CD4-positive, alpha-beta T cell treated with Interleukin-17A for 1 hour (primary cell): ENCODE measurements around the gene GPR55.
A peak's percentile ranks its signal among the peaks of the same experiment; 100 is the strongest.
"Not testable (repeated sequence)": the region's sequence is repeated elsewhere in the genome, so short reads cannot be mapped to it uniquely, and the experiment has no call there.

Experiments used
- DNase-seq: peaks from one replicate; pipeline ENCODE4 v3.0.0-alpha.2; 2020

Gene GPR55, protein sequence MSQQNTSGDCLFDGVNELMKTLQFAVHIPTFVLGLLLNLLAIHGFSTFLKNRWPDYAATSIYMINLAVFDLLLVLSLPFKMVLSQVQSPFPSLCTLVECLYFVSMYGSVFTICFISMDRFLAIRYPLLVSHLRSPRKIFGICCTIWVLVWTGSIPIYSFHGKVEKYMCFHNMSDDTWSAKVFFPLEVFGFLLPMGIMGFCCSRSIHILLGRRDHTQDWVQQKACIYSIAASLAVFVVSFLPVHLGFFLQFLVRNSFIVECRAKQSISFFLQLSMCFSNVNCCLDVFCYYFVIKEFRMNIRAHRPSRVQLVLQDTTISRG

DNA sequence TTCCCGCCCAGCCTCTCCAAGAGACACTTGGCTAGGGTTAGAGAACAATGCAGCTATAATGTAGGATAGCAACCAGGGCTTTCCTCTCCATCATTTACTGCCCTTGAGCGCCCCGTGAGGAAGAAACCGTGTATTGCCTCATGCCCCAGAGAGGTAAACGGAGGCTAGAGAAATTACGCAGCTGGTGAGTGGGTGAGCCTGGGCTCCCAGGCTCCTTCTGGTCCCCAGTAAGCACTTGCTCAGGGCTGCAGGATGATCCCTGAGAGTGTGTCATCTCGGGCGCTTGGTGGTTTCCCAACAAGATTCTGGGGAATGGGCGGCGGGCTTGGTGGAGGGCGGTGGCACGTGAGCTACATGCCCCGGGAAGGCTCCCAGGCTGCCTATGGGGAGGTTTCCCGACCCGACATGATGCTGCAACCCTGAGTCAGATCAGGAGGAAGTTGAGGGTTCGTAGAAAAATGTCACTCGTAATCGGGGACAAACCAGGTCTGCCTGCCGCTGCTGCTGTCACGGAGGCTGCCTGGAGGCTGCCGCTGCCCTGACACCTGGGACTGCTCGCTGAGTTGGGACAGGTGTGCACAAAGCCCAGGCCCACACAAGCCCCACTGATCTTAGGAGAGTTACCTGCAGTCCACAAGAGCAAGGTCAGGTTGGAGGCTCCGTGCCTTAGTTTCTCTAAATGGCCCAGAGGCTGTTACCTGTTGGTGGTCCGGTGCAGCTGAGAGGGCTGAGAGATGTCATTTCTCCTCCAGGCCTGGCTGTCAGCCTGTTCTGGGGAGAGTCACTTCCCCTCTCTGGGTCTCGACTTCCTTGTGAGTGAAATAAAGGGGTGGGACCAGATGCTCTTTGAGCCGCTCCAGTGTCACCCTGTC is at the start of gene GPR55:
Gene GPR55 (minus strand): TSS at position 773 of the 872 bp plus-strand sequence. CDS start 14,280 bp downstream, outside the sequence.
- DNase-seq = peak; percentile 59

DNA sequence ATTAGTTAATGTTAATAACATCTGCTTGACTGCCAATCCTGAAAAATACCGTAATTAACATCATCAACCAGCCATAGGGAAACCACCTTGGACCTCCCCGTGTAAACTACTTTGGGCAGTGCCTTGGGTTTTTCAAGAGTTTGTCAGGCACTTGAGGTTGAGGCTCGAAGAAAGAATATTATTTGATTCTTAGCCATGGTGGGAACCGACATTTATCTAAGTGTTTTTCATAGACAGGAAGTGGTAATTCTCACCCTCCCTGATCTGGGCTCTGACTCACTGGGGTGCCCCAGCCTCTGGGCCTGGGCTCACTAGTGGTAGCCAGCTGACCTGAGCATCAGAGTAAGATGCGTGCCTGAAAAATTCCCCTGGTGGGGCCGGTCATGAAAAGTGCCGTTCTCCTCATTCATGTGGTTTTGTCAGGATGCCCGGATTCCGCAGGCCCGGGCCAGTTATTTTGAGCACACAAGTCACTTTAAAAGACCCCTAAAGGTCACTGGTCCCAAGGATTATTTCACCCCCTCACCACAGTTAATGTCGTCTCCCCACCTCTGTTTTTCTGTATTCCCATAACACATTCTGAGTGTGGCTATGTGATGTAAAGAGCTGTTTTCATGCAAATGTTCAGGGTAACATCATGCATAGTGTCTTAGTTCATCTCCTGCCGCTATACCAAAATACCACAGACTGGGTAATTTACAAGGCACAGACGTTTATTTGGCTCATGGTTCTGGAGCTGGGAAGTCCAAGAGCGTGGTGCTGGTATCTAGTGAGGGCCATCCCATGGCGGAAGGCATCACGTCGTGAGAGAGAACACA is 49.3 kb upstream of the GPR55 start:
- DNase-seq = peak; percentile 90

DNA sequence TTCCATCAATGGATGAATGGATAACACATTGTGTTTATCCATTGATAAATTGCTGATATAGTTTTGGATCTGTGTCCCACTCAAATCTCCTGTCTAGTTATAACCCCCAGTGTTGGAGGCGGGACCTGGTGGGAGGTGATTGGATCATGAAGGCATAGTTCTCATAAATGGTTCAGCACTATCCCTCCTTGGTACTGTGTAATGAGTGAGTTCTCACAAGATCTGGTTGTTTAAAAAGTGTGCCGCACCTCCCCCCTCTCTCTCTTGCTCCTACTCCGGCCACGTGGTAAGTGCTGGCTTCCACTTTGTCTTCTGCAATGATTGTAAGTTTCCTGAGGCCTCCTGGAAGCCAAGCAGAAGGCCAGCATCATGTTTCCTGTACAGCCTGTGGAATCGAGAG is 47.0 kb upstream of the GPR55 start:
- no peak for DNase-seq

DNA sequence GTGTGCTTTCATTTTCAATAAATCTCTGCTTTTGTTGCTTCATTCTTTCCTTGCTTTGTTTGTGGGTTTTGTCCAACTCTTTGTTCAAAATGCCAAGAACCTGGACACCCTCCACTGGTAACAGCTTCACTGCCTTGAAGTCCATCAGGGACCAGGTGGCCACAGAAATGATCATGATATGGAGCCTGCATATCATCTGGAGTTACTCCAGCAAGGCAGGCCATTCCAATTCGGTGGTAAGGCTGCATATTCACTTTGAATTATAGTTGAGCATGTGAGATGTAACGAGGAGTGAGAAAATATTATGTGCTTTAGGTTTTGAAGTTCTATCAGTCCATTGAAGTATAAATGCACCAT is 44.6 kb upstream of the GPR55 start:
- DNase-seq = no peak

DNA sequence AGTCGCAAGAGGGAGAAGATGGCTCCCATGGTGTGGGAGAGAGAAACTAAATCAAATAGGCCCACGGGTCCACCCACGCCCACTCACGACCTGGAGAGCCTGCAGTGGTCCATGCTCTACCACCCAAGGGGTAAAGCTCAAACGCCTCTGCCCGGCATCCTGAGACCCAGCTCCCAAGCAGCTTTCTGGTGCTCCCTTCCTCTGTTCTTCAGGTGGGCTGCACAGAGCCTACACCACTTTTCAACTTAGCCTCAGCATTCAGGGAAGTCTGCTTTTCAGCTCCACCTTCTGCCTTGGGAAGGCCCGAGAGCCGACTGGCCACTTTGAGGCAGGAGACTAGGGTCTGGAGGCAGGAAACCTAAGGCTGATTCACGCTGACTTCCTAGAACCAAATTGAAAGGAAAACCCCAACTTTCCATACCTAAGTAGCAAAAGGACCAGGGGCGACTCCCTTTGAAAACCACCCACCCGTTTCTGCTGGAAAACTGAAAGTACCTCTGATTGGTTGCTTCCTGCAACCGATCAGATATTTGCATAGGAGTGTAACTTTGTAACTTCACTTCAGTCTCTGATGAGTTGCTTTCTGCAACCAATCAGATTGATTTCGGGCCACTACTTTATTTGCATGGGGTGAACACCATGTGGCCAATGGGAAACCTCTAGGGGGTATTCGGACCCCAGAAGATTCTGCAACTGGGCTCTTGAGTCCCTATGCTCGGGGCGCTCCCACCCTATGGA is 44.0 kb upstream of the GPR55 start:
- DNase-seq = peak; percentile 9

DNA sequence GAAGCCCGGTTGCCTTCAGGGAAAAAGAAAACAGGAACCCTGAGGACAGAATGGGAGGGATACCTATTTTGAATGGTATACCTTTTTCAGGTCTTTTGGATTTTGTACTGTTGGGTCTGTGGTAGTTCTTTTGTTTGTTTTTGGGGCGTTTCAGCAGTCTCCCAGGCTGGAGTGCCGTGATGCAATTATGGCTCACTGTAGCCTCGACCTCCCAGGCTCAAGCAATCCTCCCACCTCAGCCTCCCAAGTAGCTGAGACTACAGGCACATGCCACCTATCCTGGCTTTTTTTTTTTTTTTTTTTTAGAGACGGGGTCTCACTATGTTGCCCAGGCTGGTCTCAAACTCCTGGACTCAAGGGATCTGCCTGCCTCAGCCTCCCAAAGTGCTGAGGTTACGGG is 43.3 kb upstream of the GPR55 start:
- DNase-seq = not testable (repeated sequence)

DNA sequence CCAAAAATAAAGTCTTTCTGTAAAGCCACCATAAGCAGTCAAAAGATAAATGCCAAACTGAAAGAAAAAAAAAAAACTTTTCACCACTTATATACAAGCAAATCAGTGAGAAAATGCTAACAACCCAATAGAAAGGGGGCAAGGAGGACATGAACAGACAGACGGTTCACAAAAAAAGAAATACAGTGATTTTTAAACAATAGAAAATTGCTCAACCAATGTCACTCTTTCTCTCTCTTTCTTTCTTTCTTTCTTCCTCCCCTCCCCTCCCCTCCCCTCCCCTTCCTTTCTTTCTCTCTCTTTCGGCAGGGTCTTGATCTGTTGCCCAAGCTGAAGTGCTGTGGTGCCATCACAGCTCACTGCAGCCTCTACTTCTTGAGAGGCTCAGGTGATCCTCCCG is 42.1 kb upstream of the GPR55 start:
- no peak for DNase-seq

DNA sequence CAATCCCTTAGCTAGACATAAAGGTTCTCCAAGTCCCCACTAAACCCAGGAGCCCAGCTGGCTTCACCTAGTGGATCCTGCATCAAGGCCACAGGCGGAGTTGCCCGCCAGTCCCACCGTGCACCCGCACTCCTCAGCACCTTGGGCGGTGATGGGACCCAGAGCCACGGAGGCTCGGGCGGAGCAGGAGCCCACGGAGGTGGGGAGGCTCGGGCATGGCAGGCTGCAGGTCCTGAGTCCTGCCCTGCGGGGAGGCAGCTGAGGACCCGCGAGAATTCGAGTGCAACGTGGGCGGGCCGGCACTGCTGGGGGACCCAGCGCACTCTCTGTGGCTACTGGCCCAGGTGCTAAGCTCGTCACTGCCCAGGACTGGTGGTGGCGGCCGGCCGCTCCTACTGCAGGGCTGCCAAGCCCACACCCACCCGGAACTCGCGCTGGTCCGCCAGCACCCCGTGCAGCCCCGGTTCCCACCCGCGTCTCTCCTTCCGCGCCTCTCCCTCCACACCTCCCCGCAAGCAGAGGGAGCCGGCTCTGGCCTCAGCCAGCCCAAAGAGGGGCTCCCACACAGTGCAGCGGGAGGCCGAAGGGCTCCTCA is 39.2 kb upstream of the GPR55 start:
- no peak for DNase-seq

DNA sequence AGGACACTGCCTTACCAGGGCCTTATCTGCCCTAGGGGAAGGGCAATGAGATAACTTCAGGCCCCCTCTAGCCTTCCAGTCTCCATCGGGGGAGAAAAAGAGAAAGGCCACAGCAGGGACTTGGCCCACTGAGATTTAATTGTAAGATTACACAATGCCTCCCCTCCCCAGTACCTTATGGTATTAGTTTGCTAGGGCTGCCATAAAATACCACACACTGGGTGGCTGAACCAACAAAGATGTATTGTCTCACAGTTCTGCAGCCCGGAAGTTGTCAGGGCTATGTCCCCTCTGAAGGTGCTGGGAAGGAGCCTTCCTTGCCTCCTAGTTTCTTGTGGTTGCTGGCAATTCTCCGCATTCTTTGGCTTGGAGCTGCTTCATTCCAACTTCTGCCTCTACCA is 36.0 kb upstream of the GPR55 start:
- DNase-seq = no peak

DNA sequence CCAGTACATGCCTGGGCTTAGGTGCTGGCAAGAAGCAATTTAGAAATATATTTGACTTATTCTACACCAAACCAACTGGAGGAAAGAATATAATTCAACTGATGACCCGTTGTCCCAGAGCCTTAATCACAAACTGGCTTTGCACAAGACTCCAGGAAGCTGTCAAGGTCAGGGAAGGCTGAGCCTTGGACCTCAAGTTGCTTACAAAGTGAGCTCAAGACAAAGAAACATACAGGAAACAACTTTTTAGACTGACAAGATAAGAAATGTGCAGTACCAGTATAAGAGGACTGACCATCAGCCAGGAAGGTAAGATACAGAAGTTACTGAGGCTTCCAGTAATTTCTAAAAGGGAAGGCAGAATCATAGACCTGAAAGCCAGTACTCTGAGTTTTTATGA is 35.0 kb upstream of the GPR55 start:
- no peak for DNase-seq

DNA sequence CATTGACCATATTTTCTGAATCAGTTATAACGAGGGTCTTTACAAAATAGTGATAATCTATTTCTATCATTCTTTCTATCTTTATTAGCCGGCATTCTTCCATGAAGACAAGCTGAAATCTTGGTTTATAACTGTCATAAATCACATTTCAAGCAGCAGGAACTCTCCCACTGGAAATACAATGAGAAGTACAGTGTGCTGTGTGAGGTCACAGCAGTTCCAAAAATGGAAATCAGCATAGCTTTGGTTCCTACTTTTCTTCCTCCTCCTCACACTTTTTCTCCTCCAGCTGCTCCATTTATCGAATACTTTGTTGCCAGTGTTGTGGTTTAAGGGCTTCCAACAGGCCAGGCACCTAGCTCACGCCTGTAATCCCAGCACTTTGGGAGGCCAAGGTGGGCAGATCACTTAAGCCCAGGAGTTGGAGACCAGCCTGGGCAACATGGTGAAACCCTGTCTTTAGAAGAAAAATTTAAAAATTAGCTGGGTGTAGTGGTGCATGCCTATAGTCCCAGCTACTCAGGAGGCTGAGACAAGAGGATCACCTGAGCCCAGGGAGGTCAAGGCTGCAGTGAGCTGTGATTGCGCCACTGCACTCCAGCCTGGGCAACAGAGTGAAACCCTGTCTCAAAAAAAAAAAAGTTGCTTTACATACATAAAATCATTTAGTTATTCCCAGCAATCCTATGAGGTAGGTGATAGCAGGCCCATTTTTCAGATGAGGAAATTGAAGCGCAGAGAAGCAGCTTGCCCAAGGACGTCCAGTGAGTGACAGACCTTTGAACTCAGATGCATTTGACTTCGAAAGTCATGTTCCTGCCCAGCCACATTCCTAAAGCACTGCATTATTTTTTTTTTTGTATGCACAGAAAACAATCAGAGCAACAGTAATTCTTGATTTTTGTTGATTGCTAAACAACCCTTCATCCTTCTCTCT is 34.0 kb upstream of the GPR55 start:
- DNase-seq = no peak

DNA sequence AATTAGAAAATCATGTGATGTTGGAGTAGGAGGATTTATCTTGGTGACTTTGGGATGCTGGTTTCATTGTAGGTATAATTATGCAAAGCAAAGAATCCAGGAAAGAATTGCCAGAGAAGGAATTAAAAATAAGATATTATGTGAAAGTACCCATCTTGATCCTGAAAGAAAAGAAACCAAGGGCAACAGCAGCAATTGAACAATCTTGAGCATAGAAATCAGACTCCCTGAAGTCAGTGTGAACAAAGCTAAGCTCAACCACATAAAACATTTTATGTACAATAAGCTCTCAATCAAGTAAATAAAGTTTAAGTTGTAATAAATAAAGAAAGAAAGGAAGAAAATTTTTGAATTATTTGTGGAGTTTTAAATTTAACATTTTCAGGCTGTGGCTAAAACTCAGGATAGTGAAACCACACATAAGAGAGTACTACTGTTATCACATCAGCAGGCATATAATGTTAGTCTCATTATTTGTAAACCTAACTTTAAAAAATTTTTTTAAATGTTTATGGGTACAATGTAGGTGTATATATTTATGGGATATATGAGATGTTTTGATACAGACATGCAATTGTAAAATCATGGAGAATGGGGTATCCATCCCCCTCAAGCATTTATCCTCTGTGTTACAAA is 32.8 kb upstream of the GPR55 start:
- no peak for DNase-seq

DNA sequence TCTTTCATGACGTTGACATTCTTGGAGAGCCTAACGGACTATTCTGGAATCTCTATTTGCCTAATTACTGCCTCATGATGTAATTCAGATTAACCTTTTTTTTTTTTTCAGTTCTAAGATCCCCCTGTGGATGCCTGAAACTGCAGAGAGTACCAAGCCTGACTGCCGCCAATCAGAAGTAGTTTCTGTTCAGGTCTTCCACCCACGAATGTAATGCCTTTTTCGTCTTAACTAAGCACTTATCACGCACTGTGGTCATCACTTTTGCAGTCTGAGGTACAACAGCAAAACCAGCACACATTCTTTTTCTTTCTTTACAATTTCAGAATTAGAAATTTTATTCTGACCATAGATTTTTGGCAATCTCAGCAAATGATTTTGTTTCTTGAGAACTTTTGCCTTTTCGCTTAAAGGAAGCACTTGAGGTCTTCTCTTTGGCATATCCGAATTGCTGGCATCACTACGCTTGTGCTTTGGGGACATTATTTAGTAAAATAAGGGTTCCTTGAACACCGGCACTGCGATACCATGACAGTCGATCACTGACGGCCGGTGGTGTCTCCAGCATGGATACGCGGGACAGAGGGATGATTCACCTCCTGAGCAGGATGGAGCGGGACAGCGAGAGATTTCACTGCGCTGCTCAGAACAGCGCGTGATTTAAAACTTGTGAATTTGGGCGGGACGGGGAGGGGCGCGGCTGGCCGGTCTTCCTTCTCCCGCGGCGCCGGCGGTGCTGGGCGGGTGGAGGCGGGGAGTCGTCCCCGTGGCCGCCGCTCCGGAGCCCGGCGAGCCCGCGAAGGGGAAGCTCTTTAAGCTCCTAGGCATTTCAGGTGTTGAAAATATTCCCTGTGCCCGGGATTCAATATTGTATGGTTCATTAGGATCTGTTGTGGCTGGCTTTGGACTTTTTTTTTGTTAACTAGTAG is 32.0 kb upstream of the GPR55 start:
- DNase-seq = peak; percentile 41

DNA sequence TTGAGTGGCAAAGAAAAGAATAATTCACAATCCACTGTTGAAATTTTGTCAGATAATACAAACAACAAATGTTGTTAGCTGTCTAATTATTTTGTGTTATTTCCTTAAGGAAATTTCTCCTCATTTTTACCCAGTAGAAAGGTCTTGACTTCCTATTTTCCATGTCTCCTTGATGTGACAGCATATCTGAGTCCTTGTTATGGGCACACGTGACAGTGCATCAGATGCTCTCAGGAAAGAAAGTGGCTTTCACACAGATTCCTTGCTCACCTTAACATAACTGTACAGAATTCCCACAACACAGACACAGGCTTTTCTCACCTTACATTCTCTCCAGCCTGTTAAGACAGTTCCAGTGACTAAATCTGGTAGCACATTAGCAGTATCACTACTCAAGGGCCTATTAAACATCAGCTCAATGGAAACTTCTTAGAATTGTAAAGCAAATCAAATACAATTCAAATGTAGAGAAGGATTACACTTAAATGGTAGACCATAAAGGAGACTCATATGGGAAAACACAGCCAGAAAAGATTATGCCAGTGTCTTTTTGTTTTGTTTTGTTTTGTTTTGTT is 30.2 kb upstream of the GPR55 start:
- no peak for DNase-seq

DNA sequence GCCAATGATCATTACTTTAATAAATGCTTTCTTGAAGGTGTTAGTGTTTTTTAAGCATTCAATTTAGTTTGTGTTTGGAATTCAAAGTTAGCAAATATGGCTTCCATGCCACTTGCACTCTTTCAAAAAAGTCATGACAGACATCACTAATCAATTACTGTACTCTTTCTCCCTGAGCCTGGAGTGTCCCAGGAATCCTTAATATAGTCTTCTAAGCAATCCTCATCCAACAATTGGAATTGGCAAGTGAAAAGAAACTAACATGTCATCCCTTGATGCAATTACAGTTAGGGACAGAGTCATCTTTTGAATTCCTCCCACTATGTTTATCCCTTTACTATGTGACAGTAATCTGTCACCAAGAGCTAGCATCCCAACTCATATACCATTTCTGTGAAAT is 29.7 kb upstream of the GPR55 start:
- DNase-seq = no peak

DNA sequence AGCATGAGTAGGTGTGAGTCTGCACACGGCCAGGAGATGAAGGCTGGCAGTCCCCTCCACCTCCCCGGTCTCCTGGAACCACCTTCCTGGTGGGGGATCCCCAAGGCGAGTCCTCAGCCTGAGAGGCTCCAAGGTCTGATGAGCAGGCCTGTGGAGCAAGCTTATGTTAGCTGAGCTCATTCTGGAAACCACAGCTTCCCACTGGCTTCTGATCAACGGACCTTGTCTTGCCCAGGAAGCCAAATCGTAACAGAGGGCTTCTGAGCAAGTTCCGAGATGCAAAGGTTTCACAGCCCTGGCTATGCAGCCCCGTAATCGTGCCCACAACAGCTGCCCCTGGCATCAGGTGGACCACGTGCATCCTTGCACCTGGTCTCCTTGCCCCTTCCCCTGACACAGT is 28.8 kb upstream of the GPR55 start:
- no peak for DNase-seq

DNA sequence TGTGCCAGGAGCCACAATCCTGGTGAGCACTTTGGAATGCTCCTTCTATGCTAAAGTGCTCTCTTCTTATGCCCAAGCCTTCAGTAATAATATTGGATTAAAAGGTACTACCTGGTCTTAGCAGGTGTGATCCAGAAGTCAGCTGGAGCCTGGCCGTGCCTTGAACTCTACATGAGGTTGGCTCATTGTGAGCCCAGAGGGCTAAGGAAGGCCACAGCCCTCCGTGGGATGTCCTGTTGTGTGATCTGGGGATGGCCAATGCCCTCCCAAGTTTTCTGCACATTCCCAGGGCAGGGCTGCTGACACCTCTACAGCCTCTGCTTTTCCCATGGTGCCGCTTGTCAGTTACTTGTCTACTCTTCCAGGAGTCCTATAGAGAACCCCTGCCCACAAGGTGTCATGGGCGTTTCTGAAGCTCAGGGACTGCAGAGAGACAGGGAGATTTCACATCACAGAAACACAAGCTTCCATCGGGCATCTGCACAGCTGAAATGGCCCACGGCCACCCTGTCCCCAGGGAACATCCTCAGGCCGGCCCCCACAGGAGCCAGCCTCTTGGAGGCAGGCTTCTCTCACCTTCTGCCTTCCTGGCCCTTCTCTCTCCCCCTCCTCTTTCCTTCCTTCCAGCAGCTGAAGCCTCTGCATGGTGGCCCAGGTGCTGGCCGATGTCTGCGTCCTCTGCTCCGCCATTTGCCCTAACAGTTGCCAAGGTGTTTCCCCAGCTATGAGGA is 27.3 kb upstream of the GPR55 start:
- no peak for DNase-seq

DNA sequence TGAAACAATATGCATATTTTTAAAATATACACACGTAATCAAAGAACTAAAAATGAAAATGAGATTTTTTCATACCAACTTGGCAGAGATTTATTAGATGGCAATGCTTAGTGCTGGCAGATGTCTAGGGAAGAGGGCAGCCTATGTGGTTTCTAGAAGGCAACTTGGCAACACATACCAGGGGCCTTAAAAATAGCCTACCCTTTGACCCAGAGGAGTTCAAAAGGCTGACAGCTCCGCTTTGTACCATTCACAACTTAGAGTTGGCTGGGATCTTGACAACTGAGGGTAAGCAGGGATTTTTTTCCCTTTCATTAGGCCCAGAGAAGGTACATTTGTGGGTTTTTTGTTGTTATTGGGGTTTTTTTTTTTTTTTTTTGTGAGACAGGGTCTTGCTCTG is 26.4 kb upstream of the GPR55 start:
- no peak for DNase-seq
